ENCODE results near the gene VAMP8.

VAMP8 gene

DNA sequence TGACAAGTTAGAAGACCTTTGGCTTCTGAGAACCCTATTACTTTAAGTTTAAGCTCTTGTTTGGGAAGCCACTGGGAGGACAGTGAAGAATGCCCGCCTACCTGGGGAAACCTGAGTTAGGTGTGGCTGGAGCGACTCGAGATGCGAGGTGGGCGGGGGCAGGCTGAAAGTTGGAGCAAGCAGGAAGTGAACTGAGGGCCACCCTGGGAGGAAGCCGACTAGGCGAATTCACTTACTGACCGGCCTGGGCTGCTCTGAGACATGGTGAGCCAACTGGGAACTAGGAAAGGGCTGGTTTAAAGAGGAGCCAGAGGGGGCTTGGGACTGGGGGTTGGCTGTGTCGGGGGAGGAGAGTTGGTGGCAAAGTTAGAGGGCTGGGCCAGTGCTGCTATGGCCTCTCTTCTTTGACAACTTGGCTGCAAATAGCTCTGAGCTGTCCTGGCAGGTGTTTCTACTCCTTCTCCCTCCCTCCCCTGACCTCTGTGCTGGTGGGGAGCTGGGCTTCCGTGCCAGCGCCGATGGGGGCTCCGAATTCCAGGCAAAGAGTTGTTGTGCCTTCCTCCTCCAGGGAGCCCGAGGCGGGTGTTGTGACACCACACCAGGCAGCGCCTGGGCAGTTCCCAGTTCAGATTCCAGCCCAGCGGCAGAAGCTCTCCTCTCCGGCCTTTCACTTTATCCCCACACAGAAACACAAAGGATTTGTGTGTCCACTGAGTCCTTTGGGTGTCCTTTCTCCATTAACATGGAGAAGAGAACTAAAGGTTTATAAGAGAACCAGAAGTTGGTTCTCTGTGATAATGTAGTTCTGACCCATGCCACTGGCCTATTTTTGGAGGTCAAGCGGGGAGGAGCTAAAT lies at the start of gene VAMP8:
Gene VAMP8, plus strand, starts transcription at position 201 of the 857 bp plus-strand sequence. Its CDS starts 61 bp downstream, at position 262.
- TF ChIP-seq EZH2 (optimal IDR thresholded peaks at IDR 0.05; ENCODE audit: low read depth, low read length) (no peak), EZH2phosphoT487 (IDR thresholded peaks at IDR 0.05; ENCODE audit: low read length) (no peak)
- TF ChIP-seq, protein P1, sequence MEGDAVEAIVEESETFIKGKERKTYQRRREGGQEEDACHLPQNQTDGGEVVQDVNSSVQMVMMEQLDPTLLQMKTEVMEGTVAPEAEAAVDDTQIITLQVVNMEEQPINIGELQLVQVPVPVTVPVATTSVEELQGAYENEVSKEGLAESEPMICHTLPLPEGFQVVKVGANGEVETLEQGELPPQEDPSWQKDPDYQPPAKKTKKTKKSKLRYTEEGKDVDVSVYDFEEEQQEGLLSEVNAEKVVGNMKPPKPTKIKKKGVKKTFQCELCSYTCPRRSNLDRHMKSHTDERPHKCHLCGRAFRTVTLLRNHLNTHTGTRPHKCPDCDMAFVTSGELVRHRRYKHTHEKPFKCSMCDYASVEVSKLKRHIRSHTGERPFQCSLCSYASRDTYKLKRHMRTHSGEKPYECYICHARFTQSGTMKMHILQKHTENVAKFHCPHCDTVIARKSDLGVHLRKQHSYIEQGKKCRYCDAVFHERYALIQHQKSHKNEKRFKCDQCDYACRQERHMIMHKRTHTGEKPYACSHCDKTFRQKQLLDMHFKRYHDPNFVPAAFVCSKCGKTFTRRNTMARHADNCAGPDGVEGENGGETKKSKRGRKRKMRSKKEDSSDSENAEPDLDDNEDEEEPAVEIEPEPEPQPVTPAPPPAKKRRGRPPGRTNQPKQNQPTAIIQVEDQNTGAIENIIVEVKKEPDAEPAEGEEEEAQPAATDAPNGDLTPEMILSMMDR (IDR thresholded peaks at IDR 0.05; ENCODE audit: low read length): no peak
- Histone ChIP-seq H3K36me3 (replicated peaks; ENCODE audit: insufficient read depth, low read length) (0 out of 2 replicates have a peak, but pooled peaks cover 5% of the 10 kb centered on the region), H3F3A (ENCODE audit: insufficient read depth, low read length) (no peaks in the 10 kb centered on the region), H3K27me3 (replicated peaks; ENCODE audit: insufficient read depth, low read length) (peaks cover 2% of the 10 kb centered on the region; the same call in 1 of the 2 replicates), H3K9me3 (replicated peaks; ENCODE audit: insufficient read depth, low read length) (no peaks in the 10 kb centered on the region), H3K4me3 (ENCODE audit: low read length) (peak within 1 kb of the TSS; percentile 75), H3K9ac (ENCODE audit: low read length) (peak within 1 kb of the TSS; percentile 64), H3K4me2 (ENCODE audit: low read depth, low read length) (peak within 1 kb of the TSS; percentile 67), H4K20me1 (ENCODE audit: insufficient read depth, low read length) (no peaks in the 10 kb centered on the region), H3K9me2 (replicated peaks; ENCODE audit: insufficient read depth, low read length) (no peaks in the 10 kb centered on the region), H3K4me1 (ENCODE audit: low read length) (peaks cover 11% of the 10 kb centered on the region; the same call in 1 of the 2 replicates), H2AFZ (ENCODE audit: low read length) (peak within 1 kb of the TSS; percentile 64), H3K27ac (ENCODE audit: low read length) (peak within 1 kb of the TSS; percentile 47; the same call in 1 of the 2 replicates), H3K79me2 (ENCODE audit: low read length) (peaks cover 32% of the 10 kb centered on the region)
- peak; percentile 80 for DNase-seq

DNA sequence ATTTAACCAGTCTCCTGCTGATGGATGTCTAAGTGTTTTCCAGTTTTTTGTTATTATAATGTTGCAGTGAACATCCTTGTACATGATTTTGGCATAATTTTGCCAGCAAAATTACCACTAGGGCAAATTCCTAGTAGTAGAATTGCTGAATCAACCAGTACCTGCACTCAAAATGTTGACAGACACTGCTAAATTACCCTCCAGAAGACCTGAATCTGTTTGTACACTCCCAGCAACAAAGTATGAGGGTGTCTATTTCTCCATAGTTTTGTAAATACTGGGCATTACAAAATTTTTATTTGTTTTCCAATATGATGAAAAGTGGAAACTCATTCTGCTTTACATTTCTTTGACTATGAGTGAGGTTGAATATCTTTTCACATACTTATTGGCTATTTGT lies 49.6 kb upstream of the VAMP8 start:
- no peaks in the 10 kb centered on the region for H3K36me3 ChIP-seq (replicated peaks; ENCODE audit: insufficient read depth, low read length)
- no peaks in the 10 kb centered on the region for H4K20me1 ChIP-seq (ENCODE audit: insufficient read depth, low read length)
- no peaks in the 10 kb centered on the region for H3K27me3 ChIP-seq (replicated peaks; ENCODE audit: insufficient read depth, low read length)
- no peak overlapping the region for H3K4me3 ChIP-seq (ENCODE audit: low read length)
- no peaks in the 10 kb centered on the region for H3K9me2 ChIP-seq (replicated peaks; ENCODE audit: insufficient read depth, low read length)
- H3F3A ChIP-seq (ENCODE audit: insufficient read depth, low read length): no peaks in the 10 kb centered on the region
- H3K79me2 ChIP-seq (ENCODE audit: low read length): no peaks in the 10 kb centered on the region
- TF ChIP-seq, protein P1 (IDR thresholded peaks at IDR 0.05; ENCODE audit: low read length): no peak
- TF ChIP-seq EZH2phosphoT487 (IDR thresholded peaks at IDR 0.05; ENCODE audit: low read length): no peak
- TF ChIP-seq EZH2 (optimal IDR thresholded peaks at IDR 0.05; ENCODE audit: low read depth, low read length): no peak
- no peaks in the 10 kb centered on the region for H3K4me1 ChIP-seq (ENCODE audit: low read length)
- no peaks in the 10 kb centered on the region for H3K9me3 ChIP-seq (replicated peaks; ENCODE audit: insufficient read depth, low read length)
- H2AFZ ChIP-seq (ENCODE audit: low read length): no peak overlapping the region
- H3K9ac ChIP-seq (ENCODE audit: low read length): no peak overlapping the region
- no peak overlapping the region for H3K4me2 ChIP-seq (ENCODE audit: low read depth, low read length)
- H3K27ac ChIP-seq (ENCODE audit: low read length): no peak overlapping the region
- DNase-seq: no peak

DNA sequence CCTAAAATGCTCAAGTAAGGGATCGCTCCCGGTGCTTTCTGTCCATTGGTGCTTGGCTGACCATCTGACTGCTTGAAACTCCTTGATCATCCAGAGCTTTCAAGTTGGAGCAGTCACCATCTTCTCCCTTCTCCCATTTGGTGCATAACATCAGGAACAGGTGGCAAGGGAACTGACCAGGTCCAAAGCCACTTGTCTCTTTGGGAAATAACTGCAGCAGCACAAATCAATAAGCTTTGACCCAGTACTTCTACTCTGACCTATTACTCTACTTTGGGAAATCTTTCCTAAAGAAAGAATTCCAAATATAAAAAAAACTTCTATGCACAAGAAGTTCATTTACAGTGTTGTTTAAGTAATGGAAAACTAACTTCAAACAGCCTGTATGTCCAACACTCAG lies 49.0 kb upstream of the VAMP8 start:
- Histone ChIP-seq H3K27ac (ENCODE audit: low read length) (no peak overlapping the region), H3K27me3 (replicated peaks; ENCODE audit: insufficient read depth, low read length) (no peaks in the 10 kb centered on the region), H3K4me3 (ENCODE audit: low read length) (no peak overlapping the region), H3K79me2 (ENCODE audit: low read length) (no peaks in the 10 kb centered on the region), H3K9me3 (replicated peaks; ENCODE audit: insufficient read depth, low read length) (no peaks in the 10 kb centered on the region), H4K20me1 (ENCODE audit: insufficient read depth, low read length) (no peaks in the 10 kb centered on the region), H3F3A (ENCODE audit: insufficient read depth, low read length) (no peaks in the 10 kb centered on the region), H3K9ac (ENCODE audit: low read length) (no peak overlapping the region), H3K4me2 (ENCODE audit: low read depth, low read length) (no peak overlapping the region), H3K9me2 (replicated peaks; ENCODE audit: insufficient read depth, low read length) (no peaks in the 10 kb centered on the region), H3K4me1 (ENCODE audit: low read length) (no peaks in the 10 kb centered on the region), H2AFZ (ENCODE audit: low read length) (no peak overlapping the region), H3K36me3 (replicated peaks; ENCODE audit: insufficient read depth, low read length) (no peaks in the 10 kb centered on the region)
- no peak for DNase-seq
- TF ChIP-seq, protein P1 (IDR thresholded peaks at IDR 0.05; ENCODE audit: low read length): no peak
- TF ChIP-seq EZH2 (optimal IDR thresholded peaks at IDR 0.05; ENCODE audit: low read depth, low read length): no peak

Measured in MM.1S (cell line).